HG02623 (cell line): ENCODE results near the gene ZP1.

ENCODE experiments used
- ATAC-seq: cut with Tn5 transposase; IDR thresholded peaks from one replicate; pipeline ENCODE4 v1.9.1; 2021; ENCODE audit warnings: moderate library complexity; ENCODE audit not compliant: unreplicated experiment

ZP1 gene

DNA sequence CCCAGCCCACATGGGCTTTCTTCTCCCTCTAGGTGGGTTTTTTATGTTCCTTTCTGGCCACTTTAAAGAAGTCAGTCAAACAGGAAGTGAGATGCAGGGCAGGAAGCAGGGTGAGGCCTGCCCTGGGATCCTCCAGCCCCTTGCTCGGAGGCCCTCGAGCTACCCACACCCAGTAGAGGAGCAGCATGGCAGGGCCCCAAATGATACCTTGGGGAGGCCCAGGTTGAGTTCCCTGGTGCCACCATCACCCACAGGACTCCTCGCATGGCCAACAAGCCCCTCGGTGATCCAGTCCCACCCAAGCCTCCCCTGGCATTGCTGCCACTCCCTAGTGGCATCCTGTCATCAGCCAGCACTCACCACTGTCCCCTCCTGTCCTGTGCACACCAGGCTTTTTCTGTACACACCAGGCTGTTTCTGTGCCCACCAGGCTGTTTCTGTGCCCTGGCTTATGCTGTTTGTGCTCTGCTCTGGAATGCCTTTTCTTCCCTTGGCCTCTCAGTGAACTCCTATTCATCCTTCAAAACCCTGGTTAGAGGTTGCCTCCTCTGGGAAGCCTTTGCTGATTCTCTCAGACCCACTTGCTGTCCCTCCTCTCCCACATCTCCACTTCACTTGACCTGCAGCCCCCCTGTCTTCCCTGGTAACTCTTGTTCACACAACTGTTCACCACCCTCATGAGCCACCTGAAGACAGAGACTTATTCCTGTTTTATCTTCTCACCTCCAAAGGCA lies 8.4 kb upstream of the ZP1 start:
- ATAC-seq, result no peak

DNA sequence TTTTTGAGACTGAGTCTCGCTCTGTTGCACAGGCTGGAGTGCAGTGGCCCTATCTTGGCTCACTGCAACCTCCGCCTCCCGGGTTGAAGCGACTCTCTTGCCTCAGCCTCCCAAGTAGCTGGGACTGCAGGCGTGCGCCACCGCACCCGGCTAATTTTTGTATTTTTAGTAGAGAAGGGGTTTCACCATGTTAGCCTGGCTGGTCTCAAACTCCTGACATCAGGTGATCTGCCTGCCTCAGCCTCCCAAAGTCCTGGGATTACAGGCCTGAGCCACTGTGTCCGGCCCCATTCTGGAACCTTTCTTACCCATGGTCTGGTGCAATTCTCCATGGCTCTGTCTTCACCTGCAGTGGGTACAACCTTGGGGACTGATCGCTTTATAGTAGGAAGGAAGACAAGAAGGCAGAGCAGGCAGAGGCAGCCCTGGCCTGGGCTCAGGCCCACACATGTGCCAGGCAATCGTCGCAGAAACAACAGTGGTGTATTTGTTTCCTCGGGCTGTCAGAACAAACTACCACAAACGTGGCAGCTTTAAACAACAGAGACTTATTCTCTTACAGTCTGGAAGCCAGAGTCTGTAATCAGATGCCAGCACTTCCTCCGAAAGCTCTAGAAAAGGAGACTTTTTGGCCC lies 7.6 kb upstream of the ZP1 start:
- ATAC-seq, result no peak

DNA sequence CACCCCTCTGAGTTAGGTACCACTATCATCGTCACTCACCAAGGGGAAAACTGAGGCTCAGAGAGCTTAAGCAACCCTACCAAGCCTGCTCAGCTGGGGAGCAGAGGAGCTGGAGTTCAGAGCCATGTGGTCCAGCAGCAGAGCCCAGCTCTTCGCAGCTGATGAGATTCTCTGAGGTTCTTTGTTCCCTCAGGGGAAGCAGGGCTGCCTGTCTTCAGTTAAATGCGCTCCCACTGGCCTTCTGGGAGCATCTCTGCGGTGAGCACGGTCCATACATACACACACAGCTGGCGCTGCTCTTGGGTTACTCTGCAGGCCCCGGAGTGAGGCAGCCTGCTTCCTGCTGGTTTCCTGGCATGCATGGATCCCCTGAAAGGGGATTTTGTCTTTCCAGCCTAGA lies 6.4 kb upstream of the ZP1 start:
- ATAC-seq, result no peak

GRCh38 chr11:60862171-60862570 lies 5.2 kb upstream of the ZP1 start:
- no peak for ATAC-seq

GRCh38 chr11:60863550-60864521 lies 3.5 kb upstream of the ZP1 start:
- ATAC-seq, result no peak

- ATAC-seq, result no peak
Measured at GRCh38 chr11:60864856-60865513, 2.4 kb upstream of the ZP1 start.

- no peak for ATAC-seq
Measured at GRCh38 chr11:60867871-60868681, 734 bp downstream of the ZP1 start.

DNA sequence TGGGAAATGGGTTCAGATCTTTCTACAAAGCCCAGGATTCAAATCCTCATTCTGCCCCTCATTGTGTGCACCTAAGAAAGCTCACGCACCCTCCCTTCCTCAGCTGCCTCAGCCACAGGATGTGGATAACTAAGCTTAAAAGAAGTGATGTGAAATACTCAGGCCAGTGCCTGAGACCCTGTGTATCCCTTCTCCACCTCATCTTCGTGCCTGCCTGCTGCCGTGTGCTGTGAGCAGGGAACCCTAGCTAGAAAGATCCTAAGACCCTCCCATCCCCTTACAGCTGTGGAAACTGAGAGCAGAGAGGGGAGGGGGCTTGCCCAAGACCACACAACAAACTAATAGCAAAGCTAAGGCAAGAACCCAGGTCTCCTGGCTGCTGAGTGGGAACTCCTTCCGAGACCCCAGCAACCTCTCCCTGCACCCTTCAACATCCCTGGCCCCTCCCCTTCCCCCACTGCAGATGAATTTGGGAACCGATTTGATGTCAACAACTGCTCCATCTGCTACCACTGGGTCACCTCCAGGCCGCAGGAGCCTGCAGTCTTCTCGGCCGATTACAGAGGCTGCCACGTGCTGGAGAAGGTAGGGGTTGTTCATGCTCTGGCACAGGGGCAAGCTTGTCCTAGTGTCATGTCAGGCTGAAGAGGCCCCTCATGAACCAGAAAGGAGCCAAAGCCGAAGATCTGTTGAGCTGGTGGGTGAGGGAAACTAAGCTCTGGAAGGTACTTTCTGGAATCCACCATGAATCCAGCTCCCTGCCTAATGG lies 1.5 kb downstream of the ZP1 start:
- no peak for ATAC-seq

GRCh38 chr11:60869451-60869825 lies 2.1 kb downstream of the ZP1 start:
- ATAC-seq, result no peak

DNA sequence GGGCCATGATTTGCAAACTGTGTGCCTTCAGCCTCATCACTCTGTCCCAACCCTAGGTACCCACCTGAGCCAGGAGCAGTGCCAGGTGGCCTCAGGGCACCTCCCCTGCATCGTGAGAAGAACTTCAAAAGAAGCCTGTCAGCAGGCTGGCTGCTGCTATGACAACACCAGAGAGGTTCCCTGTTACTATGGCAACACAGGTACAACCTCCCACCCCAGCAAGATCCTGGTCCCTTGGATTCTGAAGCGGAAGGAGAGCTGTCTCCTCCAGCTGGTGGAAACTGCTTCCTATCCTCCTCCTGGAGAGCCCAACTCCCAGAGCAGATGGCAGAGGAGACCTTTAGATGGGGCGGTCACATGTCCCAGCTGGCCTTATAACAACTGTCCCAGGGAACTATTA lies 2.9 kb downstream of the ZP1 start:
- no peak for ATAC-seq

GRCh38 chr11:60870733-60871377 lies 3.5 kb downstream of the ZP1 start:
- no peak for ATAC-seq

GRCh38 chr11:60871378-60872061 lies 4.2 kb downstream of the ZP1 start:
- no peak for ATAC-seq

DNA sequence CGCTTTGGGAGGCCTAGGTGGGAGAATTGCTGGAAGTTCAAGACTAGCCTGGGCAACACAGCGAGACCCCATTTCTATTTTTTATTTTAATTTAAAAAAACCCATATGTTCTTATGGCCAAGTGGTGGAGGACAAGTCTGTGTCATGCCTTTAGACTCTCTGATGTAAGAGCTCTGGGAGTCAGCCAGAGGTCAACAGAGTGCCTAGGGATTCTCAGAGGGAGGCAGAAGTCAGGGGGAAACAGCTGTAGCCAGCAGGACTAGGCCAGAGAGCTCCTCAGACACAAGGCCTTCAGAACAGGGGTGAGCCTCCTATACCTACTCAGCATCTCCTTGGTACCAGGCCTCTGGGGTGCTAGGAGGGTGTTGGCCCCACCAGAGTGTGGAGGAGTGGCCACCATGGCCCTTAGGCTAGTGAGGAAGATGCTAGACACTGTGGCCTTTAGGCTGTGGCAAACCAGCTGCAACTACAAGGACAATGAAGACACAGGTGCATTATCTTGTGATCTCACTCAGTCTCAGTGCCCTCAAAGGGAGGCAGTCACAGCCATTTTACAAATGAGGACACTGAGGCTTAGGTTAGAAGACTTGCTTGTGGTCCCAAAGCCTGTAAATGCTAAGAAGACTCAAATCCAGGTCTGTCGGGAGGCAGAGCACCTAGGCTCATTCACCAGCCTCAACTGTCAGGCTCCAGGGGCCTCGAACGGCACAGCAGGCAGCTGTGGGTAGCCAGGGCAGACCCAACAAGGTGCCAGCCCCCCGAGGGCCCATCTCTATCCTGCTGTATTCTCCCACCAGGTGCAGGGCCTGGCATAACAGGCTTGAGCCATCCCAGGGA lies 5.0 kb downstream of the ZP1 start:
- no peak for ATAC-seq

DNA sequence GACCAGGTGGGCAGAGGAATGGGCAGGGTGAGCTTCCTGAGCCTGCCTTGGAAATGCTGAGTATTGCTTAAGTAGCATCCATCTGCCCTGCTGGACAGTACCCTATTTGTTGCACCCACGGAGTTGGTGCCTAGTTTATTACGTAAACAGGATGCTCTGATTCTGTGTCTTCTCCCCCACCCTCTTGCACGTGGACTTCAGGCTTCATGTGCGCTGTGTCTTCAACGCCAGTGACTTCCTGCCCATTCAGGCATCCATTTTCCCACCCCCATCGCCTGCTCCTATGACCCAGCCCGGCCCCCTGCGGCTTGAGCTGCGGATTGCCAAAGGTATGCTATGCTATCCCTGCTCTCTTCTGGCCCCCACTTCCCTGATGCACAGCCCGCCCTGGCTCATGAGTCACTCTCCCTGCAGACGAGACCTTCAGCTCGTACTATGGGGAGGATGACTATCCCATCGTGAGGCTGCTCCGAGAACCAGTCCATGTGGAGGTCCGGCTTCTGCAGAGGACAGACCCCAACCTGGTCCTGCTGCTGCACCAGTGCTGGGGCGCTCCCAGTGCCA lies 5.7 kb downstream of the ZP1 start:
- no peak for ATAC-seq

DNA sequence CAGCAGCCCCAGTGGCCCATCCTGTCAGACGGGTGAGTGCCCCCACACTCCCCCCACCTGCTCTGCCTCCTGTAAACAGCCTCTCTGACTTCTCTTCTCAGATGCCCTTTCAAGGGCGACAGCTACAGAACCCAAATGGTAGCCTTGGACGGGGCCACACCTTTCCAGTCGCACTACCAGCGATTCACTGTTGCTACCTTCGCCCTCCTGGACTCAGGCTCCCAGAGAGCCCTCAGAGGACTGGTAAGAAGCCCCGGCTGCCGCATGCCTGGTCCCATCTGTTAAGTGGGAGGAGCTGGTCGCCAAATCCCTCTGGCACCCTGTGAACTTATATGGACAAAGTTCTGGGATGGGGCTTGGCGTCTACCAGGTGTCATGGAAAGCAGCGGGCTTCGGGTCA lies 6.2 kb downstream of the ZP1 start:
- no peak for ATAC-seq

GRCh38 chr11:60874421-60875365 lies 7.4 kb downstream of the ZP1 start:
- no peak for ATAC-seq
